ENCODE results near the gene MC2R.
"Not testable (repeated sequence)": the region's sequence is repeated elsewhere in the genome, so short reads cannot be mapped to it uniquely, and the experiment has no call there.

Gene MC2R

DNA sequence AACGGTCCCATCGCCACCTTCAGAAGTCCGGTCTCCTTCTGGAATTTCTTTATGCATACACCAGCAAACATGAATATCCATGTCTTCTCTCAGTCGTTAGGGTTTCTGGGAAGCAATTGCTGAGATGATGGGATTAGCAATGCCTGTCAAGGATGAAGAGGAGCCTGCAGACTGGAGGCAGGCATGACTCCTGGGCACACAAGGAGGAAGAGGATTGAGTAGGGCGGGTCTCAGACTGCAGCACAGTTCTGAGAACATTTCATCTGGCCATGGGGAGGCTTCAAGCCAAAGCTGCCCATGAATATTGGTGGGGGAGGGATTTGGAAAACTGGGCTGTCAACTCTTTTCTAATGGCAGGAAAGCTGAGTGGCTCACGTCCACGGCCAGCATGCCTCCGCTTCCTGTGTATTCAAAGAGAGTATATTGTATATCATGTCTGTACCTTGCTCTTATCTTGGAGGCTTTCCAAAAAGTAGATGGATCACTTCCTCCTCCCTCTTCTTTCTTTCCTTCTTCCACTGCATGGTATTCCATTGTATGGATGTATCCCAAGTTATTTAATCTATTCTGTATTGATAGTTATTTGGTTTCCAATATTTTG lies 24.5 kb downstream of the MC2R start:
- DNase-seq = no peak

- no peak for DNase-seq
Observed at GRCh38 chr18:13889671-13890070, 25.7 kb downstream of the MC2R start.

DNA sequence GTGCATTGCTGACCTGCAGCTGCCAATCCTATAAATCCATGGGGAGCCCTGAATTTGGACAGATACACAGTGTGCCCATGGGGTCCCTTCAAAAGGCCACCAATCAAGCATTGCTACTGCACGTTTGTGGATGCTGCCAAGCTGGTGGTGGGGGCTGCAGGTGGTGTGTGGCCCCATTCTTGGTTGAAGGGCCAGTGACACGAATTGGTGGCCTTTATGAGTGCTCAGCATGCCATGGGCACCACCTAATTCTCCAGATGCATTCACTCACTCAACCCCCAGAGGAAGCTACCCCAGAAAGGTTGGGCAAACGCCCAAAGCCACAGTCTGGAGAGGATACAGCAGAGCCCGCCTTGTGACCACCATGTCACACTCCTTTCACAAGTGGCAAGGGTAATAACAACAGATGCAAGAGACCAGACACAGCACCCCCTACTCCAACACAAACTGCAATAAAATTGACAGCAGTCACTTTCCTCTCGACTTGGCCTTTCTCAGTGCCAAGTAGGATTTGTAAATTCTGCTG lies 27.1 kb downstream of the MC2R start:
- DNase-seq = no peak

DNA sequence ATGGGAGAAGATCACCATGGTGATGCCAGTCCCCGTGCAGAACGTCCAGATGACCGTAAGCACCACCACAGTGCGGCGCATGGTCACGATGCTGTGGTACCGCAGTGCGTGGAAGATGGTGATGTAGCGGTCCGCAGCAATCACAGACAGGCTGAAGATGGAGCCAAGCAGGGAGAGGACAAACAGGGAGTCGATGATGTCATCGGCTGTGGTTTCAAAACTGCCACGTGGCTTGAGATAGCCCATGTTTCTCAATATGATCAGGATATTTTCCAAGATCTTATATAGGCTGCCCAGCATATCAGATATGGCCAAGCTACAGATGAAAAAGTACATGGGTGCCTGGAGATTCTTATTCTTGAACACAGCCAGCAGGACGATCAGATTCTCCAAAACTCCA lies 30.3 kb downstream of the MC2R start:
- DNase-seq = no peak

GRCh38 chr18:13879937-13880336 lies 35.4 kb downstream of the MC2R start:
- no peak for DNase-seq

DNA sequence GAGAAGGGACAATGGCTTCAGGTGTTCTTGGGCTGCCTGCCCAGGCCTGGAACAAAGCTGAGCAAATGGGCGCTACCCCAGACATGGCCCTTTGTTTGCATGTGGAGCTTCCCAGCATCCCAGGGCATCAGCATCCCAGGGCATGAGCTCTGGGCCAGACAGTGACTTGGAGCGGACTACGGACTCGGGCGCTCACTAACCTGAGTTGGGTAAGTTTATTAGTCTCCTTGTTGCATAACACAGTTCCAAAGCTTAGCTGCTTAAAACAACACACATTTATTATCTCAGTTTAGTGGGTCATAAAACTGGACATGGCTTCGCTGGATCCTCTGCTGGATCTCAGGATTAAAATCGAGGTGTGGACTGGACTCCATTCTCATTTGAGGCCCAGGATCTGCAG lies 35.8 kb downstream of the MC2R start:
- DNase-seq = no peak

DNA sequence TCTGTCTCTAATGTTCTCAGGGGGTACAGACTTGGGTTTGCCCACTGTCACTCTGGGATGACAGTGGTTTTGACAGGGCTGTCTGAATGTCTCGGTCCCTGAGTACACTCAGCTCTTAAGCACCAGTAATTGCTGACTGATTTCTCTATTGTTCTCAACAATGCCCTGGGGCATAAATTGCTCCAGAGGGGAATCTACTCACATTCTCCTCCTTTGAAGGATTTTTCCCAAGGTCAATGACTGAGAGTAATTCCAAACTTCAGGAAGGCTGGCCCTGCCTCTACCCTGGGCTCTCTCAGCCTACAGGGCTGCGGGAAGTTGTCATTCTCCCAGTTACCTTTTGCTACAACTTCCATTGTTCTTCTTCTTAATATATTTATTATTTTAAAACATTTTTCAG lies 36.5 kb downstream of the MC2R start:
- no peak for DNase-seq

- DNase-seq = no peak
Observed at GRCh38 chr18:13877157-13877556, 38.2 kb downstream of the MC2R start.

DNA sequence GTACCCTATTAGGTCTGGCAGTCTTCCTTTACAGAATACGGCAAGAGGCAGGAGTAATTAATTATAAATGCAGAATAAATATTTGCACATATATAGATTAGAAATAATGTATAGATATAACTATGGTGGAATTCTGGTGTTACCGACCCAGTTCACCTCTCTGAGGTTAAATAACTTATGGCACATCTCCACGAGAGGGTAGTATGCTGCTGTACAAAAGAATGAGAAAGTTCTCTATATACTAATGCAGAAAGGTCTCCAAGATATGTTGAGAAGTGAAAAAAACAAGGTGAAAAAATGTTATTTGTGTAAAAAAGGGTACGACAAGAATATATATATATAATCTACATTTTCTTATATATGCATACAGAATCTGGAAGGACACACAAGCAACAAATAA lies 40.8 kb downstream of the MC2R start:
- no peak for DNase-seq

GRCh38 chr18:13872932-13873331 lies 42.4 kb downstream of the MC2R start:
- no peak for DNase-seq

- no peak for DNase-seq
Observed at GRCh38 chr18:13872373-13872772, 43.0 kb downstream of the MC2R start.

DNA sequence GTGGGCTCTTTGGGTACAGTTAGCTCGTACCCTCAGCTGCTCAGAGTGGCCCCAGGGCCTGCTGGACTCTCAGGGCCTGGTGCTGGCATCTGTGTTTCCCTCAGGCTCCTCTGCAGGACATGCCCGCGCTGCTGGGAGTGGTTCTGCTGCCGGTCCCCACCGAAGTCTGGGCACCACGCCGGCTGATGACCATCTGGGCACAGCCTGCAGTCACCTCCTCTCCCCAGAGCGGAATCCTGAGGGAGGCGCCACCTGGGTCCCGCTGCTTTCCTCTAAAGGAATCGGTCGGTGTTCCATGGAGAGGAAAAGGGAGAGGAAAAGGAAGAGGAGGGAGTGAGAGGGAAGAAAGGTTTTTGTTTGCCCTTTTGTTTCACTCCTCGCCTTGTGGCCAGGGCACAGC lies 43.6 kb downstream of the MC2R start:
- no peak for DNase-seq

GRCh38 chr18:13868501-13869271 lies 46.6 kb downstream of the MC2R start:
- no peak for DNase-seq

- DNase-seq = not testable (repeated sequence)
Observed at GRCh38 chr18:13862898-13863297, 52.4 kb downstream of the MC2R start.

- no peak for DNase-seq
Observed at GRCh38 chr18:13849791-13850190, 65.5 kb downstream of the MC2R start.

DNA sequence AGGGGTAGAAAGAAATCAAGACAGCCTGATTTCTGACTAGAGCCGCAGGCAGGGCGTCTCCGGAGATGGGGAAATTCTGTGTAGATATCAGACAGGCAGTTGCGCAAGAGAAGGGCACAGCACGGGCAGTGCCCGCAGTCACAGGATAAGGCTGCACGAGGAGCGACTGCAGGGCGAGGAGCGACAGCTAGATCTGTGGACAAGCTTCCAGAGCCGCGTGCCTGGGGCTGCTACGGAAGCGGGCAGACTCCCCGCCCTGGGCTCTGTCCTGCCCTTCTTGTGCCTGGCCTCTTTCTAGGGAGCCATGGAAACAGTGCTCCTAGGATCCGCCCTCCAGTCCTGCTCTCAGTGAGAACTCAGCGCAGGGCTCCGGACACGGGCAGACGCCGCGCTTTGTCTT lies 78.8 kb downstream of the MC2R start:
- no peak for DNase-seq

GRCh38 chr18:13835202-13835601 lies 80.1 kb downstream of the MC2R start:
- DNase-seq = no peak

DNA sequence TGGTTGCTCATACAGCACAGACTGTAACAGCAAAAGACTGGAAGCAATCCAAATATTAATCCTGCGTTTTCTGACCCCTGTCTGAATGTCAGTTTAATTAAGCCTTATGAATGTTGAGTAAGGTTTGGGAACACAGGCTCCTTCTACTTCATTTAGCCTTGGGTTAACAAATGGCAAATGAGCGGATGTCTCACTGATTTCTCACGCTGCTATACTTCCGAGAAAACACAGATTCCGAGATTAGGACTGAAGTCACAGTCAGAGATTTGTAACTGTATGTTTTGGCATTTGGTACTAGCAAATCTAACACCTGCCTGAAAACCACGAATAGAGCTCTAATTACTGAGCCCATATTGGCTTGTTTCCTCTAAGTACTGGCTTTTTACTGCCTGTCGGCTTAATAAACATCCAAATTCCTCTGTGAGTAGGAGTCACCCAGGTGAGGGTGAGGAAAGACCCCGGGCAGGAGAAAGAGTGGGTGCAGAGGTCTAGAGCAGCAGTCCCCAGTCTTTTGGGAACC lies 80.8 kb downstream of the MC2R start:
- DNase-seq = no peak

All from inflammatory macrophage treated with lipopolysaccharide for 1 hour (primary cell).